Naive thymus-derived CD4-positive, alpha-beta T cell (primary cell): ENCODE results near the gene KRTAP21-3. TPM values are rescaled to one million over a fixed set of nuclear protein-coding genes. Genes with fewer than 3 reads are reported as not detected.

Experiments used
- ATAC-seq: fragments of 150-1000 bp; cut with Tn5 transposase; 2 replicates; pipeline ENCODE4 v1.10.0; 2021; ENCODE audit warnings: mild to moderate bottlenecking, moderate library complexity
- CTCF ChIA-PET: fragments of 350-600 bp; sonication (Branson Sonifier 250); formaldehyde crosslinking; loops from one replicate; lab custom pipeline; 2021; ENCODE audit warnings: antibody characterized with exemption; lab: Charles Lee
- POLR2A ChIA-PET: fragments of 350-600 bp; sonication (Branson Sonifier 250); formaldehyde crosslinking; loops from one replicate; lab custom pipeline; 2021; ENCODE audit warnings: antibody characterized with exemption, inconsistent platforms; lab: Charles Lee
- DNase-seq, 9 donors: peaks; one replicate each; pipeline versions ENCODE4 v3.0.0 to v3.0.0-alpha.2; 2020 to 2022; ENCODE audit warnings: mixed read lengths in 1 of 9
- H3K27ac ChIP-seq: one replicate; pipeline ENCODE4 v1.7.0; 2013; ENCODE audit warnings: mild to moderate bottlenecking, low read depth, low read length, moderate library complexity
- H3K27me3 ChIP-seq, 2 donors: one replicate each; pipeline ENCODE4 v1.7.0; 2013; ENCODE audit warnings: low read length in 2 of 2, mild to moderate bottlenecking in 2 of 2, moderate library complexity in 2 of 2; ENCODE audit not compliant: control insufficient read depth in 2 of 2, insufficient read depth in 2 of 2
- H3K36me3 ChIP-seq, 3 experiments: 1 replicate in 2 of 3; 2 replicates in 1 of 3; pipeline ENCODE4 v1.7.0; 2013; ENCODE audit warnings: low read length in 3 of 3, mild to moderate bottlenecking in 3 of 3, moderate library complexity in 1 of 3; ENCODE audit not compliant: insufficient read depth in 3 of 3, control insufficient read depth in 2 of 3
- H3K4me1 ChIP-seq, 2 donors: one replicate each; pipeline ENCODE4 v1.7.0; 2013; ENCODE audit warnings: low read length in 2 of 2, mild to moderate bottlenecking in 2 of 2, moderate library complexity in 1 of 2; ENCODE audit not compliant: control insufficient read depth in 2 of 2, insufficient read depth in 2 of 2
- H3K4me3 ChIP-seq: 2 replicates; pipeline ENCODE4 v1.7.0; 2013; ENCODE audit warnings: mild to moderate bottlenecking, low read length
- H3K9me3 ChIP-seq, 3 experiments: 1 replicate in 2 of 3; 2 replicates in 1 of 3; pipeline ENCODE4 v1.7.0; 2013; ENCODE audit warnings: low read length in 3 of 3; ENCODE audit not compliant: control insufficient read depth in 2 of 3
- H3K27ac Mint-ChIP-seq, 9 donors: one replicate each; pipeline ENCODE4 v1.8.0; 2020 to 2022; ENCODE audit warnings: mixed read lengths in 9 of 9, mild to moderate bottlenecking in 8 of 9, moderate library complexity in 5 of 9, inconsistent platforms in 2 of 9
- H3K27me3 Mint-ChIP-seq, 5 donors: one replicate each; pipeline ENCODE4 v1.8.0; 2021 to 2022; ENCODE audit warnings: mixed read lengths in 5 of 5, mild to moderate bottlenecking in 1 of 5
- H3K36me3 Mint-ChIP-seq, 5 donors: one replicate each; pipeline ENCODE4 v1.8.0; 2020 to 2022; ENCODE audit warnings: mixed read lengths in 5 of 5, mild to moderate bottlenecking in 3 of 5, inconsistent platforms in 1 of 5
- H3K4me1 Mint-ChIP-seq, 7 donors: one replicate each; pipeline ENCODE4 v1.8.0; 2020 to 2022; ENCODE audit warnings: mixed read lengths in 7 of 7, mild to moderate bottlenecking in 3 of 7, inconsistent platforms in 1 of 7
- H3K4me3 Mint-ChIP-seq, 10 donors: one replicate each; pipeline ENCODE4 v1.8.0; 2020 to 2022; ENCODE audit warnings: mild to moderate bottlenecking in 10 of 10, mixed read lengths in 10 of 10, moderate library complexity in 6 of 10, inconsistent platforms in 2 of 10
- H3K9me3 Mint-ChIP-seq, 11 donors: one replicate each; pipeline ENCODE4 v1.8.0; 2020 to 2022; ENCODE audit warnings: mixed read lengths in 11 of 11, mild to moderate bottlenecking in 4 of 11, inconsistent platforms in 1 of 11, moderate library complexity in 1 of 11
- intact Hi-C, 2 donors: fragments of 100-400 bp; cut with micrococcal nuclease; formaldehyde crosslinking; loops; one replicate each; pipeline ENCODE4 v1.15.1; 2023
- polyA plus RNA-seq, 2 donors: library from polyadenylated mRNA; unstranded; fragments of 300-500 nt; fragmentation: Illumina TruSeq; gene quantifications; one replicate each; pipeline ENCODE4 v1.2.3, GENCODE V29; 2021
- total RNA-seq, 6 experiments: library from RNA in 5 of 6; stranded (reverse) in 5 of 6; gene quantifications; 1 replicate in 5 of 6; 2 replicates in 1 of 6; pipeline ENCODE4 v1.2.3 and lab custom pipeline; 2021 to 2026

Gene KRTAP21-3
- total and polyA plus RNA-seq, 7 experiments from 2014 or later = not detected

GRCh38 chr21:30733026-30733425 is 14.4 kb upstream of the KRTAP21-3 start:
- no peaks in the 10 kb centered on the region for H3K36me3 Mint-ChIP-seq
- no peaks in the 10 kb centered on the region for H3K4me1 Mint-ChIP-seq
- no peaks in the 10 kb centered on the region for H3K36me3 ChIP-seq
- ChIA-PET POLR2A (no interaction called here), CTCF (no interaction called here)
- H3K27me3 ChIP-seq = no peaks in the 10 kb centered on the region
- H3K27me3 Mint-ChIP-seq = peaks cover 0 to 34% (median 8%) of the 10 kb centered on the region in 5 donors
- no peak overlapping the region for H3K27ac ChIP-seq
- H3K4me1 ChIP-seq = no peaks in the 10 kb centered on the region
- ATAC-seq (no peak), DNase-seq (no peak)
- H3K9me3 Mint-ChIP-seq = peaks cover 0 to 13% (median 0%) of the 10 kb centered on the region in 11 donors
- H3K4me3 Mint-ChIP-seq = no peak overlapping the region
- no peak overlapping the region for H3K4me3 ChIP-seq
- H3K9me3 ChIP-seq = no peaks in the 10 kb centered on the region
- H3K27ac Mint-ChIP-seq = no peak overlapping the region
- intact Hi-C loops = no loop called here

GRCh38 chr21:30726726-30727125 is 8.1 kb upstream of the KRTAP21-3 start:
- Histone ChIP-seq H3K4me3 (no peak overlapping the region), H3K4me1 (no peaks in the 10 kb centered on the region), H3K27ac (no peak overlapping the region), H3K27me3 (no peaks in the 10 kb centered on the region), H3K9me3 (no peaks in the 10 kb centered on the region), H3K36me3 (no peaks in the 10 kb centered on the region)
- ATAC-seq = no peak
- DNase-seq = no peak
- Mint-ChIP-seq H3K27me3 (peaks cover 3 to 27% (median 18%) of the 10 kb centered on the region in 5 donors), H3K27ac (no peak overlapping the region), H3K9me3 (peaks cover 0 to 17% (median 0%) of the 10 kb centered on the region in 11 donors), H3K36me3 (peaks cover 0 to 10% (median 0%) of the 10 kb centered on the region in 5 donors), H3K4me1 (no peaks in the 10 kb centered on the region), H3K4me3 (no peak overlapping the region)
- ChIA-PET CTCF (interaction anchor here (0.6 kb wide), 1 partner anchor 577 kb away, joined by 7 read pairs; no protein-coding TSS in a partner anchor), POLR2A (interaction anchor here (0.6 kb wide), 1 partner anchor 851 kb away, joined by 3 read pairs; no protein-coding TSS in a partner anchor)
- intact Hi-C loops = no loop called here

- H3K27ac Mint-ChIP-seq = peak overlapping the region in 1 of 9 donors; percentile 6
- DNase-seq (no peak), ATAC-seq (no peak)
- no peak overlapping the region for H3K27ac ChIP-seq
- H3K4me1 Mint-ChIP-seq = peaks cover 0 to 25% (median 0%) of the 10 kb centered on the region in 7 donors
- H3K4me1 ChIP-seq = no peaks in the 10 kb centered on the region
- intact Hi-C loops = no loop called here
- CTCF ChIA-PET = no interaction called here
- no peaks in the 10 kb centered on the region for H3K27me3 ChIP-seq
- peaks cover 0 to 13% (median 0%) of the 10 kb centered on the region in 11 donors for H3K9me3 Mint-ChIP-seq
- H3K36me3 ChIP-seq = no peaks in the 10 kb centered on the region
- H3K9me3 ChIP-seq = no peaks in the 10 kb centered on the region
- no peak overlapping the region for H3K4me3 ChIP-seq
- H3K27me3 Mint-ChIP-seq = peaks cover 0 to 12% (median 2%) of the 10 kb centered on the region in 5 donors
- H3K36me3 Mint-ChIP-seq = peaks cover 0 to 14% (median 0%) of the 10 kb centered on the region in 5 donors
- POLR2A ChIA-PET = no interaction called here
- H3K4me3 Mint-ChIP-seq = no peak overlapping the region
Measured at GRCh38 chr21:30719401-30719800, 824 bp upstream of the KRTAP21-3 start.

DNA sequence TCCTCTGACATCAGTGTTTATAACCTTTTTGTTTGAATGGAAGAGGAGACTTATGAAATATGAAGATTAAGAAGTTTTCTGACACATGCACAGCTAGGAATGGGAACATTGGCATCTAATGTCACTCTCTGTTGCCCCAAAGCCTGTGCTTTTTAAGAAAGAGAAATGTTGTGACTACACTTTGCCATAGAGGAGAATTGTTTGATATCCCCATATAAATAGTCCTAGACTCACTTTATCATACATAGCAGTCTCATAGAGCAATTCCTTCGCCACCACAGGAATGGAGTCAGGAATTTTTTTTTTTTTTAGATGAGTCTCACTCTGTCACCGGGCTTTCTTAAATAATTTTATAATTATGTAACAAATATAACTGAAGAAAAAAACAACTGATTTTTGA is 1.5 kb downstream of the KRTAP21-3 start:
- Histone ChIP-seq H3K27me3 (no peaks in the 10 kb centered on the region), H3K27ac (no peak overlapping the region), H3K9me3 (no peaks in the 10 kb centered on the region), H3K4me1 (no peaks in the 10 kb centered on the region), H3K4me3 (no peak overlapping the region), H3K36me3 (no peaks in the 10 kb centered on the region)
- Mint-ChIP-seq H3K27ac (peak overlapping the region in 2 of 9 donors; percentile 29 to 74), H3K4me1 (peaks cover 0 to 25% (median 0%) of the 10 kb centered on the region in 7 donors), H3K27me3 (peaks cover 0 to 4% (median 0%) of the 10 kb centered on the region in 5 donors), H3K36me3 (peaks cover 0 to 10% (median 0%) of the 10 kb centered on the region in 5 donors), H3K4me3 (peak overlapping the region in 1 of 10 donors; percentile 20), H3K9me3 (peaks cover 0 to 10% (median 2%) of the 10 kb centered on the region in 11 donors)
- intact Hi-C loops = no loop called here
- CTCF ChIA-PET = no interaction called here
- DNase-seq (no peak), ATAC-seq (no peak)
- POLR2A ChIA-PET = no interaction called here

DNA sequence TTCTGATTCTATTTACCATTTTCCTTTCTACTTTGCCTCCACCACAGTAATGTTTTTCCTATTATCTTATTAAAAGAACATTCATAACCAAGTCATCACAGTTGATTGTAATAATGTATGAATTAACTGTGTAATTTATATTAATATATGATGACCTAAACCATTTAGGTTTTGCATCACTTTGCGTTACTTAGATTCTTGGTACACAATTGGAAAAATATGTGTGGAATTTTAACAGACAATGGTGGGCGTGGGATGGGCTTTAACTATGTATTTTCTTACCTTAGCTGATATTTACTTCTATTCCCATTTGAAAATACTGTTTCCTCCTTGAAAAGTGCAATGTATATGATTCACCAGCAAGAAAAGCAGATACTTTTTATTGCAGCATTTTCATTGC is 3.6 kb downstream of the KRTAP21-3 start:
- H3K27me3 ChIP-seq = no peaks in the 10 kb centered on the region
- H3K36me3 ChIP-seq = no peaks in the 10 kb centered on the region
- H3K36me3 Mint-ChIP-seq = peaks cover 0 to 13% (median 0%) of the 10 kb centered on the region in 5 donors
- H3K9me3 Mint-ChIP-seq = peaks cover 0 to 16% (median 3%) of the 10 kb centered on the region in 11 donors
- no peaks in the 10 kb centered on the region for H3K9me3 ChIP-seq
- H3K4me1 ChIP-seq = no peaks in the 10 kb centered on the region
- no peak overlapping the region for H3K4me3 Mint-ChIP-seq
- H3K27ac Mint-ChIP-seq = no peak overlapping the region
- ChIA-PET POLR2A (no interaction called here), CTCF (no interaction called here)
- H3K27ac ChIP-seq = no peak overlapping the region
- H3K4me3 ChIP-seq = no peak overlapping the region
- H3K27me3 Mint-ChIP-seq = peaks cover 0 to 4% (median 0%) of the 10 kb centered on the region in 5 donors
- no peak for DNase-seq
- intact Hi-C loops = no loop called here
- ATAC-seq = no peak
- H3K4me1 Mint-ChIP-seq = peaks cover 0 to 24% (median under 1%) of the 10 kb centered on the region in 7 donors

DNA sequence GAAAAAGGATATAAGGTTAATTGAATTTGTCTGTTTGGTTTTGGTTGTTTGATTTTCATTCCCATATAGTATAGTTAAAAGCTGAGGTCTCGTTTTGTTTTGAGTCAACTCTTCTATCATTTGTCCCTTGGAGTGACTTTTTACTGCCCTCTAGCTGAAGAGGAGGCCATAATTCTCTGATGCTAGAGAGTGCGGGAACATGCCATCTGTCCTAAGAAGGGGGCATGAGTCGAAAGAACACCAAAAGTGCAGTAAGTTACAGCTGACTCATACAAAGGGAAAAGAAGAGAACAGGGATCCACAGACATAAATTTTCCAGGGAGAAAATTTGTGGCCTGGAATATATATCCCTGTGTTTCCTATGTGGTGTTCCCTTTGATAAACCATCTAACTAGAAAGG is 4.1 kb downstream of the KRTAP21-3 start:
- CTCF ChIA-PET = no interaction called here
- no peak for ATAC-seq
- intact Hi-C loops = no loop called here
- DNase-seq = no peak
- H3K27ac ChIP-seq = no peak overlapping the region
- H3K4me3 ChIP-seq = no peak overlapping the region
- H3K27me3 Mint-ChIP-seq = peaks cover 0 to 4% (median 0%) of the 10 kb centered on the region in 5 donors
- peaks cover 0 to 20% (median 1%) of the 10 kb centered on the region in 7 donors for H3K4me1 Mint-ChIP-seq
- no peaks in the 10 kb centered on the region for H3K4me1 ChIP-seq
- peaks cover 0 to 13% (median 0%) of the 10 kb centered on the region in 5 donors for H3K36me3 Mint-ChIP-seq
- H3K27me3 ChIP-seq = no peaks in the 10 kb centered on the region
- POLR2A ChIA-PET = no interaction called here
- no peaks in the 10 kb centered on the region for H3K9me3 ChIP-seq
- H3K9me3 Mint-ChIP-seq = peaks cover 0 to 16% (median 3%) of the 10 kb centered on the region in 11 donors
- no peaks in the 10 kb centered on the region for H3K36me3 ChIP-seq
- H3K27ac Mint-ChIP-seq = no peak overlapping the region
- no peak overlapping the region for H3K4me3 Mint-ChIP-seq

DNA sequence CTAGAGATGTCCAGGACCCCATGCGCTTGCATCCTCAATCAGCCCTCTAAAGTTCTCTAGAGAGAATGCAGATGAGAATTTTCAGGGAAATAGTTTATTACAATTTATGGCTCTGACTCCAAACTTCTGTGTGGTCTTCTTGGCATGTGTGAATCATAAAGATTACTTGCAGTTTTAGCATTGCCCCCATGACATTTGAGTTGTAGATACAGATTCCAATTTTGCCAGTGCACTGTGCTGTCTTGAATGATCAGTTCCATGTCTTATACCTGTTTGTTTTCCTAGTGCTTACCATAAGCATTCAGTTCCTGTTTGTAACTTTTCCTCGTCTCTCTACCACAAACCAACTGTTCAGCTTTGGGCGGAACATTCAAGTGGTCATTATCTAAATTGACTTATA is 4.8 kb downstream of the KRTAP21-3 start:
- no peak overlapping the region for H3K4me3 ChIP-seq
- intact Hi-C loops = no loop called here
- Mint-ChIP-seq H3K27me3 (peaks cover 0 to 4% (median 0%) of the 10 kb centered on the region in 5 donors), H3K4me3 (no peak overlapping the region), H3K36me3 (peaks cover 0 to 13% (median 0%) of the 10 kb centered on the region in 5 donors), H3K9me3 (peaks cover 0 to 16% (median 3%) of the 10 kb centered on the region in 11 donors), H3K4me1 (peaks cover 0 to 13% (median 1%) of the 10 kb centered on the region in 7 donors), H3K27ac (no peak overlapping the region)
- POLR2A ChIA-PET = no interaction called here
- CTCF ChIA-PET = no interaction called here
- DNase-seq = no peak
- no peaks in the 10 kb centered on the region for H3K4me1 ChIP-seq
- ATAC-seq = no peak
- H3K9me3 ChIP-seq = no peaks in the 10 kb centered on the region
- no peaks in the 10 kb centered on the region for H3K36me3 ChIP-seq
- no peaks in the 10 kb centered on the region for H3K27me3 ChIP-seq
- no peak overlapping the region for H3K27ac ChIP-seq
